HEK293T (cell line): ENCODE measurements around the gene CDHR1.

Experiments used
- CTCF ChIA-PET: fragments of 350-600 bp; formaldehyde crosslinking; extraction: SDS; loops from one replicate; lab custom pipeline; 2021; ENCODE audit warnings: antibody characterized with exemption, inconsistent platforms; lab: Yijun Ruan, JAX
- POLR2A ChIA-PET: fragments of 350-600 bp; formaldehyde crosslinking; extraction: SDS; loops from one replicate; lab custom pipeline; 2020; ENCODE audit warnings: antibody characterized with exemption, inconsistent platforms; lab: Yijun Ruan, JAX
- DNase-seq: peaks from one replicate; pipeline ENCODE4 v3.0.0; 2012; ENCODE audit warnings: mixed read lengths; ENCODE audit errors: extremely low spot score
- ARNT ChIP-seq: fragments of 450-650 bp; IDR thresholded peaks from 2 replicates; pipeline ENCODE4 v1.6.1; 2017; ENCODE audit warnings: mild to moderate bottlenecking
- BHLHE40 ChIP-seq: fragments of 450-650 bp; IDR thresholded peaks from 2 replicates; pipeline ENCODE4 v1.6.1; 2016; ENCODE audit warnings: mild to moderate bottlenecking, moderate library complexity, borderline replicate concordance
- CTBP1 ChIP-seq: fragments of 450-650 bp; IDR thresholded peaks from 2 replicates; pipeline ENCODE4 v1.6.1; 2016; ENCODE audit warnings: borderline replicate concordance
- ELF4 ChIP-seq: fragments of 450-650 bp; IDR thresholded peaks from 2 replicates; pipeline ENCODE4 v1.6.1; 2017; ENCODE audit warnings: antibody characterized with exemption
- FOXA1 ChIP-seq: fragments of 450-650 bp; IDR thresholded peaks from 2 replicates; pipeline ENCODE4 v1.6.1; 2016; ENCODE audit warnings: mild to moderate bottlenecking
- FOXK2 ChIP-seq: fragments of 450-650 bp; IDR thresholded peaks from 2 replicates; pipeline ENCODE4 v1.6.1; 2016; ENCODE audit warnings: mild to moderate bottlenecking
- FOXM1 ChIP-seq: fragments of 450-650 bp; IDR thresholded peaks from 2 replicates; pipeline ENCODE4 v1.6.1; 2017; ENCODE audit warnings: mild to moderate bottlenecking, borderline replicate concordance
- HDGF ChIP-seq: fragments of 450-650 bp; IDR thresholded peaks from 2 replicates; pipeline ENCODE4 v1.6.1; 2017; ENCODE audit warnings: antibody characterized with exemption, borderline replicate concordance
- L3MBTL2 ChIP-seq: fragments of 450-650 bp; conservative IDR thresholded peaks from 2 replicates; pipeline ENCODE4 v1.6.1; 2016; ENCODE audit warnings: mild to moderate bottlenecking
- LEF1 ChIP-seq: fragments of 450-650 bp; IDR thresholded peaks from 2 replicates; pipeline ENCODE4 v1.6.1; 2017; ENCODE audit warnings: mild to moderate bottlenecking, borderline replicate concordance
- NFRKB ChIP-seq: fragments of 450-650 bp; IDR thresholded peaks from 2 replicates; pipeline ENCODE4 v1.6.1; 2016; ENCODE audit warnings: mild to moderate bottlenecking, moderate library complexity
- SP1 ChIP-seq: fragments of 450-650 bp; IDR thresholded peaks from 2 replicates; pipeline ENCODE4 v1.6.1; 2017
- SUZ12 ChIP-seq: fragments of 450-650 bp; IDR thresholded peaks from 2 replicates; pipeline ENCODE4 v1.6.1; 2016; ENCODE audit warnings: mild to moderate bottlenecking
- TARDBP ChIP-seq: fragments of 450-650 bp; IDR thresholded peaks from 2 replicates; pipeline ENCODE4 v1.6.1; 2016
- ZNF384 ChIP-seq: fragments of 450-650 bp; IDR thresholded peaks from 2 replicates; pipeline ENCODE4 v1.6.1; 2016
- TF ChIP-seq, protein P1 (sequence below): fragments of 450-650 bp; IDR thresholded peaks from 2 replicates; pipeline ENCODE4 v1.6.1; 2016

Gene CDHR1

DNA sequence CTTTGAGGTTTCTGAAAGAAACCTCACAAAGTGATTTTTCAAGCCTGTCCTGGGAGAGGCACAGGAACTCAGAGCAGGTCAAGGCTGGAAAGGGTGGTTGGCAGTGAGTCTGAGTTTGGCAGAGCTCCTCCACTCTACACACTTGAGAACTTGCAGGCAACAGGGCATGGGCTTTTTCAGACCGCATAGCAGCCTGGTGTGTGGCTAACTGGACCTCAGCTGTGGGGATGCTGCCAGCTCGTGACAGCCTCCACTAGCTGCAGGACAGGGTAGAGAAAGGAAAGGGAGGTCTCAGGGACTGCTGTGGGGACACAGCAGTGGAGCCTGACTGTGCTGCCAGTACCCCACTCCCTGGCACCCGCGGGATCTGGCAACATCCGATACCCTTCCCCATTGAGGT, 2.6 kb downstream of the CDHR1 start:
- no peak for DNase-seq
- ChIA-PET POLR2A (no interaction called here), CTCF (interaction anchor here (1.1 kb wide), 1 partner anchor 13 kb away, joined by 7 read pairs; no protein-coding TSS in a partner anchor)
- TF ChIP-seq ELF4, result no peak
- no peak for TF ChIP-seq ARNT
- no peak for TF ChIP-seq LEF1
- no peak for TF ChIP-seq HDGF
- no peak for TF ChIP-seq L3MBTL2
- TF ChIP-seq, protein P1, sequence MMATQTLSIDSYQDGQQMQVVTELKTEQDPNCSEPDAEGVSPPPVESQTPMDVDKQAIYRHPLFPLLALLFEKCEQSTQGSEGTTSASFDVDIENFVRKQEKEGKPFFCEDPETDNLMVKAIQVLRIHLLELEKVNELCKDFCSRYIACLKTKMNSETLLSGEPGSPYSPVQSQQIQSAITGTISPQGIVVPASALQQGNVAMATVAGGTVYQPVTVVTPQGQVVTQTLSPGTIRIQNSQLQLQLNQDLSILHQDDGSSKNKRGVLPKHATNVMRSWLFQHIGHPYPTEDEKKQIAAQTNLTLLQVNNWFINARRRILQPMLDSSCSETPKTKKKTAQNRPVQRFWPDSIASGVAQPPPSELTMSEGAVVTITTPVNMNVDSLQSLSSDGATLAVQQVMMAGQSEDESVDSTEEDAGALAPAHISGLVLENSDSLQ, result no peak
- no peak for TF ChIP-seq ZNF384
- TF ChIP-seq NFRKB, result no peak
- TF ChIP-seq FOXM1, result no peak
- TF ChIP-seq FOXK2, result no peak
- no peak for TF ChIP-seq SP1
- no peak for TF ChIP-seq FOXA1
- no peak for TF ChIP-seq SUZ12
- TF ChIP-seq BHLHE40, result no peak
- TF ChIP-seq TARDBP, result no peak
- no peak for TF ChIP-seq CTBP1

DNA sequence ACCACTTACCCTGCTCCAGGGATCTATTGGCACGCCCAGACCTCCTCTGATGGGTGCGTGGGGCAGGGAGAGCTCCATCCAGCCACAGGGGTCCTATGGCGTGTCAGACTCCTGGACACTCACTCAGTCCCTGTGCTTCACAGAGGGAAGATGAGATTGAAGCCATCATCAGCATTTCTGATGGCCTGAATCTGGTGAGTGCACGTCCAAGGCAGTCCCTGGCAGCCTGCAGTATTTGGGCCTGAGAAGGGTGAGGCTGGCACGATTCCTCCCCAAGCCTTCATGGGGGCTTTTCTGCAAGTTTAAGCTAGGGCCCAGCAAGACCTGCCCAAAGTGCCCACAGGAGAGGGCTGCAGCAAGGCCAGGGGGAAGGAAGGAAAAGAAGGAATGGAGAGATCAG, 3.3 kb downstream of the CDHR1 start:
- ChIA-PET CTCF (interaction anchor here (1.1 kb wide), 1 partner anchor 12 kb away, joined by 7 read pairs; no protein-coding TSS in a partner anchor), POLR2A (no interaction called here)
- no peak for TF ChIP-seq TARDBP
- TF ChIP-seq LEF1, result no peak
- TF ChIP-seq SUZ12, result no peak
- TF ChIP-seq FOXM1, result no peak
- no peak for TF ChIP-seq ZNF384
- no peak for TF ChIP-seq ARNT
- TF ChIP-seq NFRKB, result no peak
- no peak for TF ChIP-seq BHLHE40
- TF ChIP-seq, protein P1, result no peak
- no peak for TF ChIP-seq ELF4
- no peak for TF ChIP-seq SP1
- TF ChIP-seq CTBP1, result no peak
- no peak for TF ChIP-seq HDGF
- no peak for TF ChIP-seq FOXA1
- no peak for TF ChIP-seq FOXK2
- TF ChIP-seq L3MBTL2, result no peak
- DNase-seq, result no peak

DNA sequence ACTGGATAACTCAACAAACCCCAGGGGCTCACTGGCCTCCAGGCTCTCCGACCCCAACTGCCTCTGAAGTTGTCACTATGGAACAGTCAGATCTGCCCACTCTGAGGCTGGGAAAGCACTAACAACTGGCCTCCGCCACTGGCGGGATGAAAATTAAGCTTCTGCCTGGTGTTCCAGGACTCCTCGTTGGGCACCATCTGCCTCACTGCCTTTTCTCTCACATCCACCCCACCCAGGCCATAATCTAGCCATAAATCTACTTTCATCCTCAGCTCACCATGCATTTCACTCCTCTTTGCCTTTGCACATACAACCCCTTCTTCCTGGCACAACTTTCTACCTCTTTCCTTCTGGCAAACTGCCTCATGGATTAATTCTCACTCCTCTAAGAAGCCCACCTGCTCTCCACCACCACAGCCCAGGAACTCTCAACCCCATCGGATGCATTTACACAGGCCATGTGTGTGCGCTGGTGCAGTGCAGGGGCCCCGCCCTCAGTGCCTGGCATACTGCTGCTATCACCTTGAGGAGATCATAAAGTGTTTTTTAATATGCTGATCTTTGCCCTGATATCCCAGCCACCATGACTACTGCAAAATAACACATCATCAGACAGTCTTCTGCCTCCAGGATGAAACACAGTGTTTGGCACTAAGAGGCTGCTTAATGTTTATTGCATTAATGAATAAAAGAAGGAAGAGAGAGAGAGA, 4.0 kb downstream of the CDHR1 start:
- TF ChIP-seq FOXM1, result no peak
- TF ChIP-seq L3MBTL2, result no peak
- no peak for TF ChIP-seq FOXA1
- no peak for TF ChIP-seq FOXK2
- TF ChIP-seq ARNT, result no peak
- TF ChIP-seq NFRKB, result no peak
- TF ChIP-seq BHLHE40, result no peak
- TF ChIP-seq, protein P1, result no peak
- TF ChIP-seq SP1, result no peak
- no peak for TF ChIP-seq CTBP1
- no peak for TF ChIP-seq ELF4
- no peak for TF ChIP-seq ZNF384
- no peak for TF ChIP-seq SUZ12
- no peak for TF ChIP-seq LEF1
- TF ChIP-seq HDGF, result no peak
- CTCF ChIA-PET, result interaction anchor here (0.8 kb wide), 1 partner anchor 16 kb away, joined by 3 read pairs; no protein-coding TSS in a partner anchor
- no peak for DNase-seq
- POLR2A ChIA-PET, result no interaction called here

DNA sequence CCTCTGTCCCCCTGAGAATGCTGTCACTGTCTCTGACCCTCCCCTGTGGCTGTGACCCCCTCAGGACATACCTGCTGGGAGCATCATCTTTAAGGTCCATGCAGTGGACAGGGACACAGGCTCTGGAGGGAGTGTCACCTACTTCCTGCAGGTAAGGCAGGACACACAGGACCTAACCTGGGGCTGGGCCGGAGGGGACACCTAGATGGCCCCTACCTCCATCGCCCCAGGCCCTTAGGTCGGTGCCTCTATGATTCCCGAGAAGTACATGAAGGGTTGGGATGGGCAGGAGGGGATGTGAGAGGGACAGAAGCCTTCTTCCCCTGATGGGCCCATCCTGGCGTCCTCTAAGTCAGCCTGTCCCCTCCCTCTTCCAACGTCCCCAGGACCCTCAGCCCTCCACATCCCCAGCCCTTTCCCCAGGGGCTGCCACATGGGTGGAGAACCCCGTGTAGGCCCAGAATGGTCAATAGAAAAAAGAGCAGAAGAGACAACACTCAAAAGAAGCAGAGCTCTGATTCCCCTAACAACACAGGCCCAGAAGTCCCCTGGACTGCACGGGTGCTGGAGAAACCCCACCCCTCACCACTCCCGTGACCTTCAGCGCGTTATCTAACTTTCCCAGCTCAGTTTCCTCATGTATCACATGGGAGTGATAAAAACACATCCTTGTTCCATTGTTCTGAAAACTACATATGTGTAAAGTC, 6.4 kb downstream of the CDHR1 start:
- TF ChIP-seq LEF1 (no peak), SUZ12 (no peak), CTBP1 (no peak), ELF4 (no peak), FOXM1 (no peak), ARNT (no peak)
- TF ChIP-seq, protein P1, result no peak
- POLR2A ChIA-PET, result no interaction called here
- no peak for DNase-seq
- CTCF ChIA-PET, result no interaction called here

DNA sequence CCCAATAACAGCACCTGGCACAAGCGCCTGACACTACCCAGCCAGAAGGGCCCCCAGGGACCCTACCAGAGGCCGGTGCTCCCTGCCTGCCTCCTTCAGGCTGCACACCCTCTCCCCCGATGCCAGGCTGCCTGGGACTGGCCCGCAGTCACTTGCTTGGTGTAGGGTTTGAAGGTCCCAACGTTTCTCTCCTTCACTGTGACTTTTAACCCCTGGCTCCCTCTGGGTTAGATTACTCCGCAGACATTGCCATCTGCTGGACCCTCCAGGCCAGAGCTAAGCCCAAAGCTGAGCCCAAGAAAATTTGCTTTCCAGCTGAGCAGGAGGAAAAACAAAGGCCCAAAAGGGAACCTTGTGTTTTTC, 6.9 kb downstream of the CDHR1 start:
- ChIA-PET CTCF (no interaction called here), POLR2A (no interaction called here)
- TF ChIP-seq, protein P1, result no peak
- no peak for TF ChIP-seq BHLHE40
- no peak for TF ChIP-seq FOXA1
- no peak for TF ChIP-seq SP1
- TF ChIP-seq FOXK2, result no peak
- TF ChIP-seq FOXM1, result no peak
- TF ChIP-seq CTBP1, result no peak
- TF ChIP-seq TARDBP, result no peak
- TF ChIP-seq SUZ12, result no peak
- no peak for TF ChIP-seq HDGF
- TF ChIP-seq NFRKB, result no peak
- no peak for TF ChIP-seq LEF1
- DNase-seq, result no peak
